Skin of body (tissue), 2 donors: ENCODE measurements around the gene KMO. TPM values are rescaled to one million over a fixed set of nuclear protein-coding genes. Genes with fewer than 3 reads are reported as not detected.

Experiments
- DNase-seq: peaks from one replicate; lab custom pipeline; 2025; lab: John Stamatoyannopoulos, UW
- total RNA-seq: library from RNA; depleted of rRNA; stranded (reverse); fragments of >200 nt; gene quantifications from one replicate; pipeline ENCODE4 v1.2.3, GENCODE V29; 2014

The KMO gene
- total RNA-seq, result 0.10 TPM

GRCh38 chr1:241532162-241532531 is at the start of gene KMO:
KMO (plus strand) TSS chr1:241532378; CDS start chr1:241532445, 67 bp downstream.
- DNase-seq, result no peak

- no peak for DNase-seq
Measured at GRCh38 chr1:241482761-241483250, 49.4 kb upstream of the KMO start.

- DNase-seq, result no peak
Measured at GRCh38 chr1:241485145-241485544, 47.0 kb upstream of the KMO start.

- DNase-seq, result no peak
Measured at GRCh38 chr1:241485554-241485992, 46.6 kb upstream of the KMO start.

- DNase-seq, result no peak
Measured at GRCh38 chr1:241488739-241489138, 43.4 kb upstream of the KMO start.

GRCh38 chr1:241495741-241496140 is 36.4 kb upstream of the KMO start:
- DNase-seq, result no peak

- no peak for DNase-seq
Measured at GRCh38 chr1:241499910-241500309, 32.3 kb upstream of the KMO start.

- no peak for DNase-seq
Measured at GRCh38 chr1:241503444-241503843, 28.7 kb upstream of the KMO start.

GRCh38 chr1:241507189-241507863 is 24.9 kb upstream of the KMO start:
- no peak for DNase-seq

- DNase-seq, result no peak
Measured at GRCh38 chr1:241513378-241513777, 18.8 kb upstream of the KMO start.

GRCh38 chr1:241518476-241519307 is 13.5 kb upstream of the KMO start:
- no peak for DNase-seq

GRCh38 chr1:241519308-241520079 is 12.7 kb upstream of the KMO start, which contains the start of gene FH:
FH (minus strand) TSS chr1:241519755; CDS start chr1:241519722, 33 bp downstream.
- DNase-seq, result peak; percentile 98

GRCh38 chr1:241520080-241520465 is 12.1 kb upstream of the KMO start:
- DNase-seq, result no peak

GRCh38 chr1:241521718-241522117 is 10.5 kb upstream of the KMO start:
- no peak for DNase-seq

GRCh38 chr1:241525026-241525425 is 7.2 kb upstream of the KMO start:
- no peak for DNase-seq

- no peak for DNase-seq
Measured at GRCh38 chr1:241527146-241527545, 5.0 kb upstream of the KMO start.

GRCh38 chr1:241531195-241532161 is 700 bp upstream of the KMO start:
- DNase-seq, result peak; percentile 71

- DNase-seq, result no peak
Measured at GRCh38 chr1:241532864-241533263, 686 bp downstream of the KMO start.

GRCh38 chr1:241533326-241534115 is 1.3 kb downstream of the KMO start:
- no peak for DNase-seq

GRCh38 chr1:241536304-241536703 is 4.1 kb downstream of the KMO start:
- DNase-seq, result no peak
